Measurements from ENCODE around the gene XAB2.
A peak's percentile ranks its signal among the peaks of the same experiment; 100 is the strongest.

XAB2 gene

DNA sequence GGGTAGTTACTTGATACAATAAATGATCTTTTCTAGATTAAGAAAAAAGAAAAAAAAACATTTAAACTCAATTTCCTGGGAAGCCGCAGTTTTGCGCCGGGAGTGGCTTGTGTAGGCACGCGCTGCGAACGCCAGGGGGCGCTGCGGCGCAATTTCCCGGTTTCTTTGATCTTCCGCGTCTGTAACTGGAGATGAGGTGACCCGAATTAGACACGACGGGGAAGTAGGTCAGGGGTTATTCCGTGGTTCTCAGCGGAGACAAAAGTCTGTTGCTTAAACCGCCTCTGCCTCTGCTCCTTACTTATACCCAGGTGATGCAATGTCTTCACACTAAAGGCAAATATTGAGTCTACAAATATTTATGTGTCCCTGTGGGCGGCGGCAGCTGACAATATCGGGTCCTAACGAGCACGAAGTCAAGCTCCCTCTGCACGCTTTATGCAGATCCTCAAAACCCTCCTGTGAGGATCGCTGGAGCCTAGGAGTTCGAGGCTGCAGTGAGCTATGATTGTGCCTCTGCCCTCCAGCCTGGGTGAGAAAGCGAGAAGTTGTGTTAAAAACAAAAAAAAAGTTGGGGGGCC, 22.8 kb upstream of the XAB2 start:
- CTCF ChIA-PET = interaction anchor here (0.5 to 3.4 kb wide), 17 partner anchors 9 to 298 kb away, joined by 3 to 14 read pairs (median 4); partner anchors contain the start of genes CAMSAP3, MCEMP1 and TRAPPC5
- H3K4me3 ChIP-seq (ENCODE audit: low read depth, low read length) = peak overlapping the region; percentile 16; the same call in 1 of the 2 replicates
- H3K27ac ChIP-seq (ENCODE audit: extremely low read depth, low read depth, low read length) = no peak overlapping the region; the same call in 1 of the 2 replicates
- no peaks in the 10 kb centered on the region for H3K9me3 ChIP-seq (ENCODE audit: control insufficient read depth, insufficient read depth, low read depth, low read length)
- H3K4me1 ChIP-seq (ENCODE audit: control insufficient read depth, insufficient read depth, low read length) = no peaks in the 10 kb centered on the region
- POLR2A ChIA-PET = interaction anchor here (0.6 kb wide), 1 partner anchor 66 kb away, joined by 7 read pairs; no protein-coding TSS in a partner anchor
- H3K36me3 ChIP-seq (ENCODE audit: control insufficient read depth in 2 of 2, insufficient read depth in 1 of 2, low read length in 2 of 2) = no peaks in the 10 kb centered on the region
- TF ChIP-seq TCF7L2 (IDR thresholded peaks at IDR 0.05; ENCODE audit: borderline replicate concordance, low read depth, low read length) (peak; percentile 100), ZNF600 (tag by site-specific recombination; IDR thresholded peaks at IDR 0.05) (0 out of 2 replicates have a peak, but pooled peaks have one; percentile 34), ZIC2 (tag by site-specific recombination; IDR thresholded peaks at IDR 0.05) (peak; percentile 40; the same call in 1 of the 2 replicates), ZNF341 (tag by site-specific recombination; IDR thresholded peaks at IDR 0.05; ENCODE audit: low read depth) (no peak), ZNF555 (tag by site-specific recombination; conservative IDR thresholded peaks at IDR 0.05) (no peak), ZNF350 (tag by site-specific recombination; IDR thresholded peaks at IDR 0.05) (no peak), ZNF24 (tag by site-specific recombination; IDR thresholded peaks at IDR 0.05) (0 out of 2 replicates have a peak, but pooled peaks have one; percentile 65), ZXDB (tag by site-specific recombination; IDR thresholded peaks at IDR 0.05) (peak; percentile 55; the same call in 1 of the 2 replicates), ZBTB20 (tag by site-specific recombination; IDR thresholded peaks at IDR 0.05) (no peak), GLIS1 (tag by site-specific recombination; IDR thresholded peaks at IDR 0.05) (0 out of 2 replicates have a peak, but pooled peaks have one; percentile 23), TRIM28 (IDR thresholded peaks at IDR 0.05; ENCODE audit: borderline replicate concordance, low read length) (0 out of 2 replicates have a peak, but pooled peaks have one; percentile 35), ZNF843 (tag by site-specific recombination; IDR thresholded peaks at IDR 0.05) (peak; percentile 52; the same call in 1 of the 2 replicates), ZBTB17 (tag by site-specific recombination; IDR thresholded peaks at IDR 0.05) (peak; percentile 58)
- TF ChIP-seq, protein P1, sequence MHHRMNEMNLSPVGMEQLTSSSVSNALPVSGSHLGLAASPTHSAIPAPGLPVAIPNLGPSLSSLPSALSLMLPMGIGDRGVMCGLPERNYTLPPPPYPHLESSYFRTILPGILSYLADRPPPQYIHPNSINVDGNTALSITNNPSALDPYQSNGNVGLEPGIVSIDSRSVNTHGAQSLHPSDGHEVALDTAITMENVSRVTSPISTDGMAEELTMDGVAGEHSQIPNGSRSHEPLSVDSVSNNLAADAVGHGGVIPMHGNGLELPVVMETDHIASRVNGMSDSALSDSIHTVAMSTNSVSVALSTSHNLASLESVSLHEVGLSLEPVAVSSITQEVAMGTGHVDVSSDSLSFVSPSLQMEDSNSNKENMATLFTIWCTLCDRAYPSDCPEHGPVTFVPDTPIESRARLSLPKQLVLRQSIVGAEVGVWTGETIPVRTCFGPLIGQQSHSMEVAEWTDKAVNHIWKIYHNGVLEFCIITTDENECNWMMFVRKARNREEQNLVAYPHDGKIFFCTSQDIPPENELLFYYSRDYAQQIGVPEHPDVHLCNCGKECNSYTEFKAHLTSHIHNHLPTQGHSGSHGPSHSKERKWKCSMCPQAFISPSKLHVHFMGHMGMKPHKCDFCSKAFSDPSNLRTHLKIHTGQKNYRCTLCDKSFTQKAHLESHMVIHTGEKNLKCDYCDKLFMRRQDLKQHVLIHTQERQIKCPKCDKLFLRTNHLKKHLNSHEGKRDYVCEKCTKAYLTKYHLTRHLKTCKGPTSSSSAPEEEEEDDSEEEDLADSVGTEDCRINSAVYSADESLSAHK (tag by site-specific recombination; IDR thresholded peaks at IDR 0.05) = peak; percentile 29; the same call in 1 of the 2 replicates
- TF ChIP-seq, protein P2, sequence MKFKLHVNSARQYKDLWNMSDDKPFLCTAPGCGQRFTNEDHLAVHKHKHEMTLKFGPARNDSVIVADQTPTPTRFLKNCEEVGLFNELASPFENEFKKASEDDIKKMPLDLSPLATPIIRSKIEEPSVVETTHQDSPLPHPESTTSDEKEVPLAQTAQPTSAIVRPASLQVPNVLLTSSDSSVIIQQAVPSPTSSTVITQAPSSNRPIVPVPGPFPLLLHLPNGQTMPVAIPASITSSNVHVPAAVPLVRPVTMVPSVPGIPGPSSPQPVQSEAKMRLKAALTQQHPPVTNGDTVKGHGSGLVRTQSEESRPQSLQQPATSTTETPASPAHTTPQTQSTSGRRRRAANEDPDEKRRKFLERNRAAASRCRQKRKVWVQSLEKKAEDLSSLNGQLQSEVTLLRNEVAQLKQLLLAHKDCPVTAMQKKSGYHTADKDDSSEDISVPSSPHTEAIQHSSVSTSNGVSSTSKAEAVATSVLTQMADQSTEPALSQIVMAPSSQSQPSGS (tag by site-specific recombination; IDR thresholded peaks at IDR 0.05; ENCODE audit: low read depth) = no peak
- TF ChIP-seq, protein P3, sequence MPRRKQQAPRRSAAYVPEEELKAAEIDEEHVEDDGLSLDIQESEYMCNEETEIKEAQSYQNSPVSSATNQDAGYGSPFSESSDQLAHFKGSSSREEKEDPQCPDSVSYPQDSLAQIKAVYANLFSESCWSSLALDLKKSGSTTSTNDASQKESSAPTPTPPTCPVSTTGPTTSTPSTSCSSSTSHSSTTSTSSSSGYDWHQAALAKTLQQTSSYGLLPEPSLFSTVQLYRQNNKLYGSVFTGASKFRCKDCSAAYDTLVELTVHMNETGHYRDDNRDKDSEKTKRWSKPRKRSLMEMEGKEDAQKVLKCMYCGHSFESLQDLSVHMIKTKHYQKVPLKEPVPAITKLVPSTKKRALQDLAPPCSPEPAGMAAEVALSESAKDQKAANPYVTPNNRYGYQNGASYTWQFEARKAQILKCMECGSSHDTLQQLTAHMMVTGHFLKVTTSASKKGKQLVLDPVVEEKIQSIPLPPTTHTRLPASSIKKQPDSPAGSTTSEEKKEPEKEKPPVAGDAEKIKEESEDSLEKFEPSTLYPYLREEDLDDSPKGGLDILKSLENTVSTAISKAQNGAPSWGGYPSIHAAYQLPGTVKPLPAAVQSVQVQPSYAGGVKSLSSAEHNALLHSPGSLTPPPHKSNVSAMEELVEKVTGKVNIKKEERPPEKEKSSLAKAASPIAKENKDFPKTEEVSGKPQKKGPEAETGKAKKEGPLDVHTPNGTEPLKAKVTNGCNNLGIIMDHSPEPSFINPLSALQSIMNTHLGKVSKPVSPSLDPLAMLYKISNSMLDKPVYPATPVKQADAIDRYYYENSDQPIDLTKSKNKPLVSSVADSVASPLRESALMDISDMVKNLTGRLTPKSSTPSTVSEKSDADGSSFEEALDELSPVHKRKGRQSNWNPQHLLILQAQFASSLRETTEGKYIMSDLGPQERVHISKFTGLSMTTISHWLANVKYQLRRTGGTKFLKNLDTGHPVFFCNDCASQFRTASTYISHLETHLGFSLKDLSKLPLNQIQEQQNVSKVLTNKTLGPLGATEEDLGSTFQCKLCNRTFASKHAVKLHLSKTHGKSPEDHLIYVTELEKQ (tag by site-specific recombination; IDR thresholded peaks at IDR 0.05; ENCODE audit: borderline replicate concordance) = peak; percentile 54; the same call in 1 of the 2 replicates
- TF ChIP-seq, protein P4, sequence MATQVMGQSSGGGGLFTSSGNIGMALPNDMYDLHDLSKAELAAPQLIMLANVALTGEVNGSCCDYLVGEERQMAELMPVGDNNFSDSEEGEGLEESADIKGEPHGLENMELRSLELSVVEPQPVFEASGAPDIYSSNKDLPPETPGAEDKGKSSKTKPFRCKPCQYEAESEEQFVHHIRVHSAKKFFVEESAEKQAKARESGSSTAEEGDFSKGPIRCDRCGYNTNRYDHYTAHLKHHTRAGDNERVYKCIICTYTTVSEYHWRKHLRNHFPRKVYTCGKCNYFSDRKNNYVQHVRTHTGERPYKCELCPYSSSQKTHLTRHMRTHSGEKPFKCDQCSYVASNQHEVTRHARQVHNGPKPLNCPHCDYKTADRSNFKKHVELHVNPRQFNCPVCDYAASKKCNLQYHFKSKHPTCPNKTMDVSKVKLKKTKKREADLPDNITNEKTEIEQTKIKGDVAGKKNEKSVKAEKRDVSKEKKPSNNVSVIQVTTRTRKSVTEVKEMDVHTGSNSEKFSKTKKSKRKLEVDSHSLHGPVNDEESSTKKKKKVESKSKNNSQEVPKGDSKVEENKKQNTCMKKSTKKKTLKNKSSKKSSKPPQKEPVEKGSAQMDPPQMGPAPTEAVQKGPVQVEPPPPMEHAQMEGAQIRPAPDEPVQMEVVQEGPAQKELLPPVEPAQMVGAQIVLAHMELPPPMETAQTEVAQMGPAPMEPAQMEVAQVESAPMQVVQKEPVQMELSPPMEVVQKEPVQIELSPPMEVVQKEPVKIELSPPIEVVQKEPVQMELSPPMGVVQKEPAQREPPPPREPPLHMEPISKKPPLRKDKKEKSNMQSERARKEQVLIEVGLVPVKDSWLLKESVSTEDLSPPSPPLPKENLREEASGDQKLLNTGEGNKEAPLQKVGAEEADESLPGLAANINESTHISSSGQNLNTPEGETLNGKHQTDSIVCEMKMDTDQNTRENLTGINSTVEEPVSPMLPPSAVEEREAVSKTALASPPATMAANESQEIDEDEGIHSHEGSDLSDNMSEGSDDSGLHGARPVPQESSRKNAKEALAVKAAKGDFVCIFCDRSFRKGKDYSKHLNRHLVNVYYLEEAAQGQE (tag by site-specific recombination; IDR thresholded peaks at IDR 0.05) = no peak
- TF ChIP-seq, protein P5, sequence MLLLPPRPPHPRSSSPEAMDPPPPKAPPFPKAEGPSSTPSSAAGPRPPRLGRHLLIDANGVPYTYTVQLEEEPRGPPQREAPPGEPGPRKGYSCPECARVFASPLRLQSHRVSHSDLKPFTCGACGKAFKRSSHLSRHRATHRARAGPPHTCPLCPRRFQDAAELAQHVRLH (tag by site-specific recombination; IDR thresholded peaks at IDR 0.05) = peak; percentile 50; the same call in 1 of the 2 replicates
- TF ChIP-seq, protein P6, sequence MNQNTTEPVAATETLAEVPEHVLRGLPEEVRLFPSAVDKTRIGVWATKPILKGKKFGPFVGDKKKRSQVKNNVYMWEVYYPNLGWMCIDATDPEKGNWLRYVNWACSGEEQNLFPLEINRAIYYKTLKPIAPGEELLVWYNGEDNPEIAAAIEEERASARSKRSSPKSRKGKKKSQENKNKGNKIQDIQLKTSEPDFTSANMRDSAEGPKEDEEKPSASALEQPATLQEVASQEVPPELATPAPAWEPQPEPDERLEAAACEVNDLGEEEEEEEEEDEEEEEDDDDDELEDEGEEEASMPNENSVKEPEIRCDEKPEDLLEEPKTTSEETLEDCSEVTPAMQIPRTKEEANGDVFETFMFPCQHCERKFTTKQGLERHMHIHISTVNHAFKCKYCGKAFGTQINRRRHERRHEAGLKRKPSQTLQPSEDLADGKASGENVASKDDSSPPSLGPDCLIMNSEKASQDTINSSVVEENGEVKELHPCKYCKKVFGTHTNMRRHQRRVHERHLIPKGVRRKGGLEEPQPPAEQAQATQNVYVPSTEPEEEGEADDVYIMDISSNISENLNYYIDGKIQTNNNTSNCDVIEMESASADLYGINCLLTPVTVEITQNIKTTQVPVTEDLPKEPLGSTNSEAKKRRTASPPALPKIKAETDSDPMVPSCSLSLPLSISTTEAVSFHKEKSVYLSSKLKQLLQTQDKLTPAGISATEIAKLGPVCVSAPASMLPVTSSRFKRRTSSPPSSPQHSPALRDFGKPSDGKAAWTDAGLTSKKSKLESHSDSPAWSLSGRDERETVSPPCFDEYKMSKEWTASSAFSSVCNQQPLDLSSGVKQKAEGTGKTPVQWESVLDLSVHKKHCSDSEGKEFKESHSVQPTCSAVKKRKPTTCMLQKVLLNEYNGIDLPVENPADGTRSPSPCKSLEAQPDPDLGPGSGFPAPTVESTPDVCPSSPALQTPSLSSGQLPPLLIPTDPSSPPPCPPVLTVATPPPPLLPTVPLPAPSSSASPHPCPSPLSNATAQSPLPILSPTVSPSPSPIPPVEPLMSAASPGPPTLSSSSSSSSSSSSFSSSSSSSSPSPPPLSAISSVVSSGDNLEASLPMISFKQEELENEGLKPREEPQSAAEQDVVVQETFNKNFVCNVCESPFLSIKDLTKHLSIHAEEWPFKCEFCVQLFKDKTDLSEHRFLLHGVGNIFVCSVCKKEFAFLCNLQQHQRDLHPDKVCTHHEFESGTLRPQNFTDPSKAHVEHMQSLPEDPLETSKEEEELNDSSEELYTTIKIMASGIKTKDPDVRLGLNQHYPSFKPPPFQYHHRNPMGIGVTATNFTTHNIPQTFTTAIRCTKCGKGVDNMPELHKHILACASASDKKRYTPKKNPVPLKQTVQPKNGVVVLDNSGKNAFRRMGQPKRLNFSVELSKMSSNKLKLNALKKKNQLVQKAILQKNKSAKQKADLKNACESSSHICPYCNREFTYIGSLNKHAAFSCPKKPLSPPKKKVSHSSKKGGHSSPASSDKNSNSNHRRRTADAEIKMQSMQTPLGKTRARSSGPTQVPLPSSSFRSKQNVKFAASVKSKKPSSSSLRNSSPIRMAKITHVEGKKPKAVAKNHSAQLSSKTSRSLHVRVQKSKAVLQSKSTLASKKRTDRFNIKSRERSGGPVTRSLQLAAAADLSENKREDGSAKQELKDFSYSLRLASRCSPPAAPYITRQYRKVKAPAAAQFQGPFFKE (tag by site-specific recombination; IDR thresholded peaks at IDR 0.05; ENCODE audit: borderline replicate concordance) = no peak

Measured in HEK293 (cell line).